T follicular helper cell (primary cell): Measurements from ENCODE around the gene USP6NL.
"Not testable (repeated sequence)": the region's sequence is repeated elsewhere in the genome, so short reads cannot be mapped to it uniquely, and the experiment has no call there.

Experiments used
- DNase-seq: peaks from one replicate; pipeline ENCODE4 v3.0.0-alpha.2; 2020; ENCODE audit warnings: low read depth
- total RNA-seq, 2 experiments: gene quantifications; one replicate each; lab custom pipeline; 2026; lab: John Stamatoyannopoulos, UW

USP6NL gene
- 5.5 to 6.5 reads per million in 2 experiments for total RNA-seq

DNA sequence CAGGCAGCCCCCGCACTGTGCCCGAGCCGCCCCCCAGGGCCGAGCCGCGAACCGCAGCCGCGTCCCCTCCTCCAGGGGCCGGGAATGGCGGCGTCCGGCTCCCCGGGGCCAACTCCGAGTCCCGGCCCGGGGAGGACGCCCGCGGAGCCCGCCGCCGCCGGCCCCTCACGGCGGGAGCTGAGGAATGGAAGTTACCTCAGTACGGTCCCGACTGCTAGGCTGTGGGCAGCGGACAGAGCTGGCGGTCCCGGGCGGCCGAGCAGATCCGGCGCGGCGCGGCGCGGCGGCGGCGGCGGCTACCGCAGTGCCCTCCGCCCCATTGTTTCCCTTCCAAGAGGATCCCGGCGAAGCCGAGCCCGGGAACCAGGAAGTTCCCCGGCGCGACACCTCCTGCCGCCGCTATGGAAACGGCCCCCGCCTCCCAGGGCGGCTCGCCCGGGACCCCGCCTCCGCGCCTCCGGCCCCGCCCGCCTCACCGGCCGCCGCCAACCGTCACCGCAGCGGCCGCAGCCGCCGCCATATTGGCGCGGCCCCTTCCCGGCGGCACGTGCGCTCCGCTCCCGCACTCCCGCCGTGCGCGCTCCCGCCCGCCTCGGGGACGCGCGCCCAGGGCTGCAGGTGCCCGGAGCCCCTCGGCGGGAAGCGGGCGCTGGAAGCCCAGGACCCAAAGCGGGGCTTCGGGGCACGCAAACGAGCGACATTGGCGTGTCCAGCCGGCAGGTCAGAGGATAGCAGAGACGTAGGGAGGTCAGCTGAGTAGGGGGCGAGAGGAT, at the start of gene USP6NL:
Gene USP6NL (minus strand): TSS at position 403 of the 773 bp plus-strand sequence. CDS start 14,016 bp downstream, outside the sequence.
- DNase-seq: peak; percentile 51

DNA sequence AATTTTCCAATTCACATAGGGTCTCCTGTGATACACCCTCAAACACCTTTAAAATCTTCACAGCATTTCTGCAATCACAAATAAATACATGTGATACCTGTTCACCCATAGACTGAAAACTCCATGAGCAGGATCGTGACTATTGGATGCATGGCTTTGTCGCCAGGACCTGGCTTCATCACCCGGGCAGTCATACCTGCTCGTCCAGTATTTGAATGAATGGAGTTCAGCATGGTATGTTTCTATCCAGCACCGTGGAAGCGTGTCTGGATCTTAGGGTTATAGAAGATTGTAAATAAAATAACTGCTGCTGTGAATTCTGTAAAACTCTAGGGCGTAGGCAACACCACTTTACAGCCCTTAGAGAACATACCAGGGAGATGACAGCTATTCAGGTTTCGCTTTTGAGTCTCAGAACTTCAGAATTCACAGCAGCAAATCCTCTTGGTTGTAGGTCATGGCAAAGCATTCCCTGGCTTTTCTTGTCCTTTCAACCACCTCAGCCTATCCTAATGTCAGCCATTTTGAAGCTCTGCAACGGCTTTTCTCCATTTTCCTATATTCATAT, 47.4 kb upstream of the USP6NL start:
- DNase-seq: no peak

DNA sequence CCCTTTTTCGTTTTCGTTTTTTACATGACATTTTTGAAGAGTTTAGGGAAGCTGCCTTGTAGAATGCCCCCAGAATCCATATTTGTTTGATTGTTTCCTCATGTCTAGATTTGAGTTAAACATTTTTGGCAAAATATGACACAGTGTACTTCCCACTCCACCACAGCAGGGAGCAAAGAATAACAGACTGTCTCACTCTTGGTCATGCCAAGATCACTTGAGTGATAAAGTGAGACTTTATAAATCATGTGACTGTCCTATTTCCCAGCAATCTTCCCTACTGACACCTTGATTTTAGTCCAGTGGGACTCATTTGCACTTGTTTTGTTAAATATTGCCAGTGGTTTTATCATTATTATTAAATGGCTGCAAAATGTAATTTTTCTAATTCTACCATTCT, 44.4 kb upstream of the USP6NL start:
- no peak for DNase-seq

DNA sequence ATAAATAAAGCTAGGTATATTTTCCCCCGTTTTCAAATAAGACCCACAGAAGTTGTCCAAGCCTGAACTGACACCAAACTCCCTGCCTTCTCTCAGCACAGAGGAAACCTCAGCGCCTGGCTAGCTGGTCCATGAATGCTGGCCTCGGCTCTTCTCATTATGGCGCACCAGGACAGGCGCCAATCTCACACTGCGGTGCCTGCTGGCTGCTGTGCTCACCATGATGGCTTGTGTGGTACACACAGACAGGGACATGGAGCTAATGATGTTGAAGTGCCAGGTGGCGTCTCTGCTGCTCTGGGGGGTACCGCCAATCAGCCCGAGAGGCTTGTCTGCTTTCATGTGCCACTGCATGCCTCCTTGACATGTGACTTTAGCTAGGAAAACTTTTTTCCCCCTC, 43.2 kb upstream of the USP6NL start:
- no peak for DNase-seq

DNA sequence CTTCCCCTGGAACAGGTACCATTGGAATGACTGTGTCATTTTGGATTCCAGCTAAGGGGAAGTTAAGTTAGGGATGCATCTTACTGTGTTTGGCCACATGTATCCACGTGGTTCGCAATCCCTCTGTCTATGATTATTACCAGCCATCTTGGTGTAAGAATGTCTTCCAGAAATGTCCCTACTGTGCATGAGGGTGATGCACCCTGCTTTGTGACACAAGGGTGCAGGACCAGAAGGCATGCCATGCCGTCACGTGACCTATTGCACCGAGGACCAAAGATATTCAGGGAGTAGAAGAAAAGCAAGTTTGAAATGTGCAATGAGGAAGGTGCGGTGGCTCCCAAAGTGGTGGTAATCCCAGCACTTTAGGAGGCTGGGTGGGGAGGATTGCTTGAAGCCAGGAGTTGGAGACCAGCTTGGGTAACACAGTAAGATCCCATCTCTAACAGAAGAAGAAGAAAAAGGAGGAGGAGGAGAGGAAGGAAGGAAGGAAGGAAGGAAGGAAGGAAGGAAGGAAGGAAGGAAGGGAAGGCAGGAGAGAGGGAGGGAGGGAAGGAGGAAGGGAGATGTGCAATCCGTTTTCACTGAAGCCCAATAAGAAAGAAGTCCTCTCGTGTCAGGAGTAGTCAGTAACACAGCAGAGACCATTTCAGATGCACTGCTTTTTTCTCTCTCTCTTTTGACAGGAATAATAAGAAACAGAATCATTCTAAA, 42.5 kb upstream of the USP6NL start:
- DNase-seq: no peak

DNA sequence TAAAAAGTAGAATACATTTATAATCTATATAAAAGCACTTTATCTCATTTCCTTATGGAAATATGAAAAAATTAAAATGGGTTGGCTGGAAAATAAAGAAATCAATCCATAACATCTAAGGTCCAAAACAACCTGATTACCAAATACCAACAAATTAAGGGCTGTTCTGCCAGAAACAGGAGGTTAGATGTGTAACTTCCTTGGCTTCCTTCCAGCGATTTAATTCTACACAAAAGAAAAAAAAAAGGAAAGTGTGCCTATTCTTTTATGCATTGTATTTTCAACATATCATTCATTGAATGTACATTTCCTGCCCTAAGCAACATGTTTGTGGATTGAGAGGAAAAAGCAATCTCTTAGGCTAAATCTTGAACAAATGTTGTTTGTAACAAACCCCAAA, 36.2 kb upstream of the USP6NL start:
- no peak for DNase-seq

DNA sequence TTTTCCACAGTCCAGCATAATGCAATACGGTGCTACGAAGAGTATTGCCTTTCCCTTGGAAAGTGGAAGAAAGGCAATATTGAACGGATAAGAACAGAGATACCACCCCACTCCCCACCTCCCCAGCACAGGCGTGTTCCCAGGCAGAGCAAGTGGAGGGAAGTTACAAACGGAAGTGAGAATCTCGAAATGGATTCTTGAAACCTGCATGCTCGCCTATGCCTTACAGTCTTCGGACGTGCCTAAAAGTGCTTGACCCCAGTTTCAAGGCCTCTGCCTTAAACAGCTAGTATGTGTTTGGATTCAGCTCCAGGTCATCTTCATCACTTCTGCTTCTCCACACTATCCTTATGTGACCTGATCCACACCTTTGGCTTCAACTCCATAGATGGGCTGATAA, 35.0 kb upstream of the USP6NL start:
- DNase-seq: no peak

DNA sequence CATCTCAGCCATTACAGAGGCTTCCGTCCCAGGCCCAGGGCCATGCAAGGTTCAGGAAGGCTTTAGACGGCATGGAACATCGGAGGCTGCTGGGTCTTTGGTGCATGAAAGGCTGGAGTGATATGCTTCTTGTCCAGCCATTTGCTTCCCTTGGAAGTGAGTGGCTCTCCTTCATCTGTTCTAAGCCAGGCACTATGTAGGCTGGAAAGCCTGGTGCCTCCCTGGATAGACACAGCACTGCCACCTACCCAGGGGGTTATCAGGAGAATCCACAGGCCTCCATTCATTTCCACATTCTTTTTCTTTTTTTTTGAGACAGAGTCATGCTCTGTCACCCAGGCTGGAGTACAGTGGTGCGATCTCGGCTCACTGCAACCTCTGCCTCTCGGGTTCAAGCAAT, 31.6 kb upstream of the USP6NL start:
- DNase-seq: no peak

DNA sequence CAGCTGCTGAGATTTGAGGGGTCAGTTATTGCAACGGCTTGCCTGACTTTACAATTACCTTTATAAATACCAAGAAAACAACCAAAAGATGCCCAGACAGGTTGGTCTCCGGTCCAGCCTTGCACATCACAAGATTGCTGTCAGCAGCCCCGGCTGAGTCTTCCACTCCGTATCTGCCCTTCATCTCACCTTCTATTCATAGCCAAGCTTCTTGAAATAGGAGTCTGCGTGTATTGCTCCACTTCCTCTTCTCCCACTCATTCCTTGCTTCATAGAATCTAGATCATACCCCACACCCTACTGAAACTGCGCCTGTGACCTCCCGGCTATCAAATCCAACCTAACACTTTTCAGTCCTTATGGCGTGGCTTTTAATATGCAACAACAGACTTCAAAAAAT, 31.1 kb upstream of the USP6NL start:
- no peak for DNase-seq

DNA sequence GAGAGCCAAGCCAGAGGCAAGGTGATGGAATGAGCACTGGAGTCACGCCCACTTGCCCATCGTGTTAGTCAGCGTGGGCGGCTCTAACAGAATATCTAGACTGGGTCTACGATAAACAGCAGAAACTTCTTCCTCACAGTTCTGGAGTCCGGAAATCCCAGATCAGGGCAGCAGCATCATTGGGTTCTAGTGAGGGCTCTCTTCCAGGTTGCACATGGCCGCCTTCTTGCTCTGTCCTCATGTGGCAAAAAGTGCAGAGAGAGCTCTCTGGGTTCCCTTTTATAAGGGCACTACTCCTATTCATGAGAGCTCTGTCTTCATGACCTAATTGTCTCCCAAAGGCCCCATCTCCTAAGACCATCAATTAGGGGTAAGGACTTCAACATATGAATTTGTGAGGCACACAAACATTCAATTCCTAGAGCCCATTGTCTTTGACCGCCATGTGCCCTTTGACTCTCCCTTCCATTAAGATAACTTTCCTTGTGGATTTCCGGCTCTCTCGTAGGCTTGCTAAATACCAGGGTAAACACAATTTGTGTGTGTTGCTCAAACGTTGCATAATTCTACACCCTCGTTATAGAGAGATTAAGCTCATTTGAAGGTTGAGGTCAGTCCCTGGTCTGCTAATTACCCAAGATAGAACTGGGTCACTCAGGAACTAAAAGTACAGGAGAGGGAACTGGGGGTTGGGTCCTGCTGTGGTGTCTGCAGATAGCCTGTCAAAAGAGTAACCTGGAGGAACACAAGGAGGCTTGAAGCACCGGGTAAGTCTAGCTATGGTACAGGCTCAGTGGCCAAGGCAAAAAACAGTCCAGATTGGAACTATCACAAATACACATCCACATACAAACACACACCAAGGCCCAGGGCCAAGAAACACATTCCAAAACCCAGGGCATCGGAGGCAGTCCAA, 28.7 kb upstream of the USP6NL start:
- no peak for DNase-seq

DNA sequence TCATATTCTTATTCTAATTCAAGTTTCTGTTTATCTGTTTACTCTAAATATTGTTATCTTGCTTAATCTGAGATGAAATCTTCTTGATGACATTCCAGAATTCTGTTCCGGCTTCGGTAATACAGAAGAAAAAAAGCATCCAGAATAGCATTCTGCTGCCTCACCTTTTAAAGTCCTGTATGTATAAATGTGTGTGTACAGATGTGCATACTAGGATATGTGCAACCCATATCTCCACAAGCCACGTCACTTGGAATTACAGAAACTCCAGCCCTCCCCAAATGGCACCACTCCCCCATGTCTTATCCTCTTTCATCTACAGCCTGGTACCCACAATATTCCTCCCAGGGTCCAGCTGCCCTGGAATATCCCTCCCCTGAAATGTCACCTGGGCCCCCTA, 27.9 kb upstream of the USP6NL start:
- no peak for DNase-seq

DNA sequence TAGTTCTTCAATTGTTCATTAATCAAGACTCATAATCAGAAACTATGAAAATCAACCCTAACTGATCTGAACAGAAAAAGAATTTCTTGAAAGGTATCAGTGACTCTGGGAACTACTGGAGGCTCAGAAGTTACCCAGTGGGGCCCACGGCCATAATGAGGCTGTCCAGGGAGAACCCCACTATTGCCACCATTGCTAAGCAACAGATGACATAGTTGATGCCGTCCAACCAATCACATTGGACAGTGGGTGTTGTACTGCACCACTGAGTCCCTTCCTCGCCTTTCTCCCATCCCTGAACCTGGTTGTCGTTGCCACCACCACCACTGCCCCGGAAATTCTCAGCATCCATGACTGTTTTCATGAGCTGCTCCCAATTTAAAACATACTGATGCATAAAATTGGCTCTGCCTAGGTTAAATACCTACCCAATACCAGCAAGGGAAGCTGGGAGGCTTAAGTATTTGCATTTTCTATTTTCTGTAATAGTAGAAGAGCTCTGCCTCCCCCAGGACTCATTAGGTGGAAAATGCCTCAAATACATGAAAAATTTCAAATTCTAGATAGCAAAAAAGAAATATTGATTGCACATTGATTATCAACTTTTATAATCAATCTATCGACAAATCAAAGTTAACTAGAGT, 26.7 kb upstream of the USP6NL start:
- no peak for DNase-seq

DNA sequence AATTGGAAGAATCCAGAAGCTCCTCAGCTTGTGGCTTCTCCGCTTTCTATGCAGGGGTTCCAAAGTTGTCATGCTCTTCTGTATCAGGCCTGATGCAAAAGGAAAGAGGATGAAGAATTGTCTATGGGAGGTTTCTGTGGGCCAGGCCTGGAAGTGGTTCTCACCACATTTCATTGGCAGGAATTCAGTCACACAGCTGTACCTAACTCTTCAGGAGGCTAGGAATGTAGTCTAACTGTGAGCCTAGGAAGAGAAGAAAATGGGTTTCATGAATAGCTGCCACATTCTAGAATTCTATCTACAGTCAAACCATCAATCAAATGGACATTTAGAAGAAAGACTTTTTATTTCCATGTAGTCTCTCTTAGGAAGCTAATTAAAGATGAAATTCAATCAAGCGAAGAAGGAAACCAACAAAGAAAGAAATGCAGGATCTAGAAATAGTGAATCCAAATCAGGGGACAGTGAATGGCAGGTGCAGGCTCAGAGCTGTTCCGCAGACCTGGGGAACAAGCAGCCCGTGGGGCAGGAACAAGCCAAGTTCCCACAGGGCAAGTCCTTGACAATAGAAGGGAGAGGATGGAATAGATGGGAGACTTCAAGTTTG, 25.4 kb upstream of the USP6NL start:
- DNase-seq: no peak

DNA sequence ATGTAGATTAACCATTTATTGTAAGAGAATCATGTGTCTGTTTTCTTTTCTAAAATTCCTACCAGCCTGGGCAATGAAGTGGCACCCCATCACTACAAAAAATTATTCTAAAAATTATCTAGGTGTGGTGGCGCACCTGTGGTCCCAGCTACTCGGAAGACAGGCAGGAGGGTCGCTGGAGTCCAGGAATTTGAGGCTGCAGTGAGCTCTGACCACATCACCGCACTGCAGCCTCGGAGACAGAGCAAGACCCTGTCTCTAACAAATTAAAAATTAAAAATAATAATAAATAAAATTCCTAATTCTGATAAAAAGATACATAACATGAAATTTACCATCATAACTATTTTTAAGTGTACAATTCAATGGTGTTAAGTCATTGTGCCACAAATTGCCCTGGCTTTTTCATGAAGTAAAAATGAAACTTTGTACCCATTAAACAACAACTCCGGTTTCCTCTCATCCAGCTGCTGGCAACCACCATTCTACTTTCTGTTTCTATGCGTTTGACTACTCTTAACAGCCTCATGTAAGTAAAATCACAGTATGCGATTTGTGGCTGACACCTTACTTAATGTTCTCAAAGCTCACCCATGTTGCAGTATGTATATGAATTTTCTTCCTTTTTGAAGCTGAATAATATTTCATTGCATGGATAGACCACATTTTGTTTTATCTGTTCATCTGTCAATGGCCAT, 20.6 kb upstream of the USP6NL start:
- no peak for DNase-seq

DNA sequence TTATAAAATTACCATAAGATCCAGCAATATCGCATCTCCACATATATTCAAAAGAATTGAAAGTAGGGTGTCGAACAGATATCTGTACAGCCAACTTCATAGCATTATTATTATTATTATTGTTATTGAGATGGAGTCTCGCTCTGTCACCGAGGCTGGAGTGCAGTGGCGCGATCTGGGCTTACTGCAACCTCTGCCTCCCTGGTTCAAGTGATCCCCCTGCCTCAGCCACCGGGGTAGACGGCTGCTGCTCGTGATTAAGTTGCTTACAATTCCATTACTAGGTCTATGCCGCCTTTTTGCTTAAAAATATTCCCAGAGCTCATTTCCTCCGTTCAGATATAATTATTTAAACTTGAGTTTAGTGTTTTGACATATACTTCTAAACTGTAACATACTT, 19.8 kb upstream of the USP6NL start:
- DNase-seq: no peak

DNA sequence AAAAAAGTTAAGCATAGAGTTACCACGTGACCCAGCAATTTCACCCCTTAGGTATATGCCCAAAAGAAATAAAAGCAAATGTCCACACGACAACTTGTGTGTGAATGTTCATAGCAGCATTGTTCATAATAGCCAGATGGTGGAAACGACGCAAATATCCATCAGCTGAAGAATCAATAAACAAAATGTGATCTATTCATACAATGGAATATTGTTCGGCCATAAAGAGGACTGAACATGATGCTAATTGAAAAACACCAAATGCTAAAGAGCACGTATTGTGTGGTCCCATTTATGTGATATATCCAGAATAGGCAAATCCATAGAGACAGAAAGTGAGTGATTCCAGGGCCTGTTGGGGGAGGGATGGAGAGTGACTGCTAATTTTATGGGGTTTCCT, 18.3 kb upstream of the USP6NL start:
- no peak for DNase-seq

DNA sequence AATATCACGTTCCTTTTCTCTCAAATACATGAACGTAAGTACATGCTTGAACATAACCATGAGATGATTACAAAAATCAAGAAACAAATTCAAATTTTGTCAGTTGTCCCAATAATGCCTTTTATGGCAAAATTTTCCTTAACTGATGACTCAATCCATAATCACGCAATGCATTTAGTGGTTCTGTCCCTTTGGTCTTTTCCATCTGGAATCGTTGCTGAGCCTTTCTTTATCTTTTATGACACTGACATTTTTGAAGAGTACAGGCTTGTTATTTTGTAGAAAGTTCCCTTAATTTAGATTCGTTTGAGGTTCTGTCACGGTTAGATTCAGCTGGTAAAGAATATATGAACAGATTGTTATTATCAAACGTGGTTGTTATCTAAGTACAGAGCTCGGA, 16.5 kb upstream of the USP6NL start:
- not testable (repeated sequence) for DNase-seq

DNA sequence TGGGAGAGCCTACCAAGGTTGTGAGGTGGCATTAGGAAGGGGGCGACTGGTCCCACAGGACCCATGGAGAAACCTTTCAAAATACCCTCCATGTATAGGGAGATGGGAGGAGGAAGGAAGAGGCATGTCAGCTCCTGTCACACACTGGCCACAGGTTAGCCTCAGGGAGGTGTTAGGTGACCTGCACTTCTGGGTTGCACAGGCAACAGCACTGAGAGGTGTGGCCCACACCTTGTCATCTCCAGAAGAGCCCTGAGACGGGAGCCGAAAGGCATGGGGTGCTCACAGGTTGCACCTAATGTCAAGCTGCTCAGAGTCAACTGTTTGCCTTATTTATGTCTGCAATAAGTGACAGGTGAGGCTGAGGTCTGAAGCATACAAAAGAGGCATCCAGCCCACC, 14.6 kb upstream of the USP6NL start:
- no peak for DNase-seq

DNA sequence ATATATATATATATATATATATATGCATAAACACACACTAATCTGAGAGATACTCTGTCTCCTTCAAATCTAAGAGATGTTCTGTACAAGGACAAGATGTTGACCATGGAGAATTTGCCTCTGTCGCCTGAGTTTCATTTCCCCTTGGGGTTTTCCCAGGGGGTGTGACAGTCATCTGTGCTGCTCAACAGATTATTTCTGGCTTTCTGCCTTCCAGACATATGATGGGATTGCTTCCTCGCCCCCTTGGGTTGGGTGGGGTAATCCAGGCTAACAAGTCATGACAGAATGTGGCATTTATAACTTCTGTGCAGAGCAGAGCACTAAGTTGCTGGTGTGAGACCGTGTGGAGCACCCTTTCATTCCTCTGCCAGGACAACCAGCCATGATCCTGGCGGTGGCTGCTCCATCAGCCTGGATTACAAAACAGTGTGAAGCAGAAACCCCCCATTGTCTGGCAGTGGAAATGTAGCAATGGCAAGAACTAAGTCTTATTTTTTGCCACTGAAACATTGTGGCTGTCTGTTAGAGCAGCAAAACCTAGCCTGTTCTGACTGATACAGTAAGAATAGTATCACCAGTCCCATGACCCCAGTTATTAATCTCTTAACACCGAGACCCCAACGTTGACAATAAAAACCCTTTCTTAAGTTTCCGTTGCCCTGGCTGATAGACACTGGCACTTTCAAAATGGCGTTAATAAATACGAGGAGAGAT, 13.7 kb upstream of the USP6NL start:
- DNase-seq: no peak

DNA sequence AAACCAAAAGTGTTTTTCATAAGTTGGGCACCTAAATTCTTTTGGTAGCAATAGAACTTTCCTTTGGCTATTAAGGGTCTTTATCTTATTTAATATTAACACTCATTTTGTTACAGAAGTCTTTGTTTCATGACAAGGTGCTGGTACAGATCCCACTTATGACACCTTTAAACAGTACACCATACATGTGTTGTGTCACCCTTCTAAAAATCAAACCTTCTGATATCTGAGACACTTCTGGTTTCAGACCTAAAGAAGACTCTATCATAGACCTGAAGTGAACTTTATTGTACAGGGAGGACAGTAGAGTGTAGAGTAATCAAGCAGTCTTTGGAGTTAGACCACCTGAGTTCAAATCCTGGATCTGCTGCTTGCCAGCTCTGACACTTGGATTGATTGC, 5.8 kb upstream of the USP6NL start:
- no peak for DNase-seq
